Effector memory CD8-positive, alpha-beta T cell (primary cell): ENCODE measurements around the gene CHST3.

Source experiments
- ATAC-seq: fragments of 150-1000 bp; cut with Tn5 transposase; replicated peaks from 2 replicates; pipeline ENCODE4 v1.10.0; 2021; ENCODE audit warnings: mild to moderate bottlenecking, moderate library complexity
- DNase-seq, 3 experiments: peaks; one replicate each; pipeline ENCODE4 v3.0.0; 2021
- H3K27ac Mint-ChIP-seq, 2 donors: one replicate each; pipeline ENCODE4 v1.8.0; 2022; ENCODE audit warnings: mild to moderate bottlenecking in 2 of 2, mixed read lengths in 2 of 2, moderate library complexity in 2 of 2
- H3K27me3 Mint-ChIP-seq, 2 donors: one replicate each; pipeline ENCODE4 v1.8.0; 2022; ENCODE audit warnings: mixed read lengths in 2 of 2
- H3K36me3 Mint-ChIP-seq: one replicate; pipeline ENCODE4 v1.8.0; 2022; ENCODE audit warnings: mild to moderate bottlenecking, moderate library complexity, mixed read lengths; ENCODE audit not compliant: insufficient read depth
- H3K4me1 Mint-ChIP-seq, 2 donors: one replicate each; pipeline ENCODE4 v1.8.0; 2022; ENCODE audit warnings: low read depth in 2 of 2, mixed read lengths in 2 of 2
- H3K4me3 Mint-ChIP-seq, 2 donors: one replicate each; pipeline ENCODE4 v1.8.0; 2022; ENCODE audit warnings: mild to moderate bottlenecking in 2 of 2, mixed read lengths in 2 of 2, moderate library complexity in 2 of 2
- H3K9me3 Mint-ChIP-seq, 2 donors: one replicate each; pipeline ENCODE4 v1.8.0; 2022; ENCODE audit warnings: mixed read lengths in 2 of 2

The CHST3 gene

DNA sequence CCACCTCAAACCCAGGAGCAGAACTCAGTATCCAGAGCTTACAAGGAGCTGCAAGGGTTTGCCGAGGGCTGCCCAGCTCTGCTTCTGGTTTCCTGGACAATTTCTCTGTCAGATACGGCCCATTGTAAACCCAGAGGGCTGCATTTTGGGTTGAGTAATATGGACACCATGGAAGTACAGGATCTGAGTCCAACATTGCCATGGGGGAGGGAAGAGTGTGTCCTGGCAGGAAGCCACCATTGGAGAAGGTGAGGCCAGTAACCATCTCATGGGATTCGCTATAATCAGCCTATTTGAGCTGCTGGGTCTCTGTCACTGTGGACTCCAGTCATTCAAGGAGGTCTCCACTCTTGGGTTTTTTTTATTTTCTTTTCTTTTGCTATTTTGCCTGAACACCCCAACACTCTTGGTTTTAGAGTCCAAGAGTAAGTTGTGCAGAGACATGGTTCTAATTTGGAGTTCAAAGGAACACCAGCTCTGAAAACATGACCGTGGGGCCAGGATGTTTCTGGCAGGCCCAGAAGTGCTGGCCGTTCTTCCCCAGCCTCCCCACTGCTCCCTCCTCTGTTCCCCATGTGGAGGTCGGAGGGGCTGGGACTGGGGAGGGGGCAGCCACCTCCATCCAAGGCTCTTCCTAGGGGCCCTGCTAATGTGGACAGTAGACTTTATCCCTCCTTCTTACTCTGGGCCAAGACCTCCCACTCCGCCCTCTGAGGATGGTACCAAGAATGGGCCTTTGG is 46.2 kb downstream of the CHST3 start:
- H3K4me1 Mint-ChIP-seq = peaks cover 0 to 2% of the 10 kb centered on the region in 2 donors
- no peak overlapping the region for H3K4me3 Mint-ChIP-seq
- no peaks in the 10 kb centered on the region for H3K36me3 Mint-ChIP-seq
- H3K27ac Mint-ChIP-seq = no peak overlapping the region
- peaks cover 0 to 12% of the 10 kb centered on the region in 2 donors for H3K27me3 Mint-ChIP-seq
- DNase-seq (no peak), ATAC-seq (no peak)
- no peaks in the 10 kb centered on the region for H3K9me3 Mint-ChIP-seq

- peaks cover 0 to 2% of the 10 kb centered on the region in 2 donors for H3K4me1 Mint-ChIP-seq
- no peak overlapping the region for H3K27ac Mint-ChIP-seq
- no peaks in the 10 kb centered on the region for H3K36me3 Mint-ChIP-seq
- H3K27me3 Mint-ChIP-seq = peaks cover 0 to 16% of the 10 kb centered on the region in 2 donors
- no peaks in the 10 kb centered on the region for H3K9me3 Mint-ChIP-seq
- no peak for ATAC-seq
- no peak for DNase-seq
- no peak overlapping the region for H3K4me3 Mint-ChIP-seq
These were observed 46.8 kb downstream of the CHST3 start for GRCh38 chr10:72011016-72011415.

DNA sequence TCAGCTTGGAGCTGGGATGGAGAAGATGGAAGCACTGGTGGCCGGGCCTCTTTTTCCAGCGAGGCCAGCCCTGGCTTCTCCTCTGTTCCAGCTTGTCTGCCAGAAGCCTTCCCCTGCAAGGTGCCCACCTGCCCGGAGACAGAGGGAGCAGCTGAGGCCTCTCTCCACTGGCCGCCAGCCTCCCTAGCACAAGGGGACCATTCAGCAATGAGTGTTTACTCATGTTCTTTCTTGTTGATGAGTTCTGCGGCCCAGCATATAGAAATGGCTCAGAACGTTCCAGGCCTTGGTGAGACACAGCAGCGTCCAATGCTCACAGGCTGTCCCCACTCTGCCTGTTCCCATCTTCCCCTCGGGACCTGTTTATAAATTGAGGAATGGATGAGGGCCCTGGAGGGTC is 47.3 kb downstream of the CHST3 start:
- no peaks in the 10 kb centered on the region for H3K36me3 Mint-ChIP-seq
- H3K27me3 Mint-ChIP-seq = peaks cover 0 to 20% of the 10 kb centered on the region in 2 donors

DNA sequence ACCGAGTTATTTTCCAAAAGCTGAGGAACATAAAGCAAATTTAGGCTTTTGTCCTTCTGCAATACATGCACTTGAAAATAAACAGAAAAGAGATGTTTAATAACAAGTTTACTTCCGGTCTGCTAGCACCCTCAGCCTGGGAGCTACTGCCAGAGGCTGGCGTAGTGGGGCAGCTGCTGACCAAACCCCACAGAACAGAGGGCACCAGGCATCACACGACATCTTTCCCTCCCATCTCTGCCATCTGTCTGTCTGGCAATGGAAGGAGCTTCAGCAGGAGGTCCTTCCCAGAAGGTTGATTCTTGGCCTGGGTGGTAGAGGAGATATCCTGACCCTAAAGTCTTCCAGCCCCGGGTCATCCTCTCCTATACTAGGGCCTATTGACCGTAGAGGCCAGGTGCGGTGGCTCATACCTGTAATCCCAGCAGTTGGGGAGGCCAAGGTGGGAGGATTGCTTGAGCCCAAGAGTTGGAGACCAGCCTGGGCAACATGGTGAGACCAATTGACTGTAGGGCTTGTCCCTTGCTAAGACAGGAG is 47.8 kb downstream of the CHST3 start:
- Mint-ChIP-seq H3K27me3 (peaks cover 0 to 26% of the 10 kb centered on the region in 2 donors), H3K4me1 (peaks cover 0 to 2% of the 10 kb centered on the region in 2 donors), H3K9me3 (no peaks in the 10 kb centered on the region), H3K27ac (no peak overlapping the region), H3K36me3 (no peaks in the 10 kb centered on the region), H3K4me3 (no peak overlapping the region)
- ATAC-seq = no peak
- no peak for DNase-seq

More for the DNA sequence above, 47.3 kb downstream of the CHST3 start:
- Mint-ChIP-seq H3K9me3 (no peaks in the 10 kb centered on the region), H3K4me1 (peaks cover 0 to 2% of the 10 kb centered on the region in 2 donors), H3K27ac (no peak overlapping the region), H3K4me3 (no peak overlapping the region)
- ATAC-seq (no peak), DNase-seq (no peak)

GRCh38 chr10:72012796-72013195 is 48.6 kb downstream of the CHST3 start:
- Mint-ChIP-seq H3K9me3 (no peaks in the 10 kb centered on the region), H3K27me3 (peaks cover 0 to 32% of the 10 kb centered on the region in 2 donors), H3K4me3 (no peak overlapping the region), H3K4me1 (peaks cover 0 to 2% of the 10 kb centered on the region in 2 donors), H3K36me3 (no peaks in the 10 kb centered on the region), H3K27ac (no peak overlapping the region)
- ATAC-seq = no peak
- no peak for DNase-seq

DNA sequence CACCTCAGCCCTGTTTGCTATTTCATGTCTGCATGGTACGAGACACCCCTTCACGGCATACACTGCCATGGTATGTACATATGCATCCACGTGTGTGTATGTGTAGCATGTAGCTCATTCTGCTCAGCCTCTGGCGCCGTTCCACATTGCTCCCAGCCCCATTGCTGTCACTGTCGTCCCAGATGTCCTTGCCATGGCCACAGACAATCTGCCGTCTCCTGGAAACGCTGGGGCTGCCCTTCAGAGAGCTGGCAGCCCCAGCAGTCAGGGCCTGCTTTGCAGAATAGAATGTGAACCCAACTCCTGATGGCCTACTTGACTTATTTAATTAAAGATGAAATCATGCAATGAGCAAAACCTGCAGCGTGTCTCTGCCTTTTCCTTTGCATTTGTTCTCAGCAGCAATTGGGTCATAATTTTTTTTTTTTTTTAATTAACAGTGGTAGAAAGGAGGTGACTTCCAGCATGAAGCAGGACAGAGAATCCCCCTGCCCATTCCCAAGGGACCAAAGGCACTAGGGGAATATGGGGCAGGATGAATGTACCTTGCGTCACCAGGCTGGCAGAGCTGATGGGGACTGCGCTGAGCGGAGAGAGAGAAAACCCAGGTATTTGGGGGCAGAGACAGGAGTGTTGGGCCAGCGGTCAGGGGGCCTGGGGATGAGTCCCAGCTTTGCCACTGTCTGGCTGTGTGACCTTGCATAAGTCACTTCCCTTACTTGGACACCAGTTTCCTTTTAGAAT is 49.2 kb downstream of the CHST3 start:
- no peak overlapping the region for H3K4me3 Mint-ChIP-seq

DNA sequence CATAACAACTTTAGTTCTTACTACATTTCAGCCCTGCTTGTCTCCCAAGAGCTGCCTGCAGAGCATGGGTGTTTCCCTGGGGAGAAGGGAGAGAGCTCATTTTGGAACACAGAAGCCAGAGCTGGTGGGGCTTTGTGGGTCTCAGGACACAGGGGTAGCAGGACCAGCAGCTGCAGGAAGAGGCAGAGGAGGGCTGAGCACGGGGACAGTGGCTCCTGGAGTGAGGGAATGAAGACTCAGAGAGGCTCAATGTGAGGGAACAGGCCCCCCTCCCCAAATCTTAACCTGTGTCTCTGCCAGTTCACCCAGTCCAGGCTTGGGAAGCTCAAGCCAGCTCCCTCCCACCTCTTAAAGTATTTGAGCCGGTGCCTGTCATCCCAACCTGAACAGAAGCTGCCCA is 50.0 kb downstream of the CHST3 start:
- H3K36me3 Mint-ChIP-seq = no peaks in the 10 kb centered on the region
- H3K4me1 Mint-ChIP-seq = peaks cover 0 to 2% of the 10 kb centered on the region in 2 donors
- ATAC-seq = no peak
- no peak overlapping the region for H3K27ac Mint-ChIP-seq
- H3K4me3 Mint-ChIP-seq = no peak overlapping the region
- H3K27me3 Mint-ChIP-seq = peaks cover 8 to 41% of the 10 kb centered on the region in 2 donors
- no peak for DNase-seq
- no peaks in the 10 kb centered on the region for H3K9me3 Mint-ChIP-seq

More for the DNA sequence above, 49.2 kb downstream of the CHST3 start:
- ATAC-seq = no peak
- H3K4me1 Mint-ChIP-seq = peaks cover 0 to 2% of the 10 kb centered on the region in 2 donors
- no peaks in the 10 kb centered on the region for H3K36me3 Mint-ChIP-seq
- H3K27me3 Mint-ChIP-seq = peaks cover 5 to 37% of the 10 kb centered on the region in 2 donors
- H3K9me3 Mint-ChIP-seq = no peaks in the 10 kb centered on the region
- DNase-seq = no peak
- H3K27ac Mint-ChIP-seq = no peak overlapping the region

DNA sequence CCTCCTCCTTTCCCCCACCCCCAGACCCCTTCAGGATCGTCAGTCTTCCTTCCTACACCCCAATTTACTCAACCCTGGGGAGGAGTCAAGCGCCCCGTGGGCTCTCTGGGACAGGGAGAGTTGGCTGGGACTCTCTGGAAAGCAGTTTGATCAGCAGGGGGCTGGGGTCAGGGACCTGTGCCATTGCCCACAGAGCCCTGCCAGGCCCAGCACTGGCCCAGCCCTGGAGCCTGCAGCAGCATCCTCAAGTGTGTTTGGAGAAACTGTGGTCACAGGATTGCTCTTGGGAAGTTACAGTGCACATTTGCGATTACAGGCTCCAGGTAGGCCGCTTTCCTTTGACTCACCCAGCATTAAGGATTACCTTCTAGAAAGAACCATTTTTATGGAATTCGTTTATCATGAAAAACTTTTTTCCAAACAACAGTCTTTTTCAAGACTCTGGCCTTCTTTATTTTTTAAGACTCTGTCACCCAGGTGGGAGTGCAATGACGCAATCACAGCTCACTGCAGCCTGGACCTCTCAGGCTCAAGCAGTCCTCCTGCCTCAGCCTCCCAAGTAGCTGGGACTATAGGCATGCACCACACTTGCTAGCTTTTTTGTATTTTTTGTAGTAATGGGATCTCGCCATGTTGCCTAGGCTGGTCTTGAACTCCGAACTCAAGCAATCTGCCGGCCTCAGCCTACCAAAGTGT is 50.7 kb downstream of the CHST3 start:
- no peak for DNase-seq
- H3K4me3 Mint-ChIP-seq = no peak overlapping the region

GRCh38 chr10:72015841-72016240 is 51.6 kb downstream of the CHST3 start:
- Mint-ChIP-seq H3K4me3 (no peak overlapping the region), H3K4me1 (peaks cover under 1 to 2% of the 10 kb centered on the region in 2 donors), H3K27me3 (peaks cover 8 to 41% of the 10 kb centered on the region in 2 donors), H3K36me3 (no peaks in the 10 kb centered on the region), H3K27ac (no peak overlapping the region), H3K9me3 (no peaks in the 10 kb centered on the region)
- no peak for ATAC-seq
- DNase-seq = no peak

More for the DNA sequence above, 50.7 kb downstream of the CHST3 start:
- no peaks in the 10 kb centered on the region for H3K9me3 Mint-ChIP-seq
- peaks cover 8 to 41% of the 10 kb centered on the region in 2 donors for H3K27me3 Mint-ChIP-seq
- no peak for ATAC-seq
- H3K4me1 Mint-ChIP-seq = peaks cover 0 to 2% of the 10 kb centered on the region in 2 donors
- no peak overlapping the region for H3K27ac Mint-ChIP-seq
- H3K36me3 Mint-ChIP-seq = no peaks in the 10 kb centered on the region

- H3K9me3 Mint-ChIP-seq = no peaks in the 10 kb centered on the region
These were observed 52.6 kb downstream of the CHST3 start for GRCh38 chr10:72016608-72017300.

GRCh38 chr10:72019085-72019876 is 55.1 kb downstream of the CHST3 start:
- Mint-ChIP-seq H3K27ac (no peak overlapping the region), H3K4me1 (peaks cover 4 to 5% of the 10 kb centered on the region in 2 donors), H3K4me3 (no peak overlapping the region), H3K27me3 (peaks cover 14 to 31% of the 10 kb centered on the region in 2 donors), H3K36me3 (no peaks in the 10 kb centered on the region), H3K9me3 (no peaks in the 10 kb centered on the region)
- DNase-seq (no peak), ATAC-seq (no peak)

More at GRCh38 chr10:72016608-72017300, 52.6 kb downstream of the CHST3 start:
- H3K4me3 Mint-ChIP-seq = no peak overlapping the region
- H3K36me3 Mint-ChIP-seq = no peaks in the 10 kb centered on the region
- no peak overlapping the region for H3K27ac Mint-ChIP-seq
- ATAC-seq (no peak), DNase-seq (no peak)
- peaks cover 4 to 5% of the 10 kb centered on the region in 2 donors for H3K4me1 Mint-ChIP-seq
- peaks cover 14 to 41% of the 10 kb centered on the region in 2 donors for H3K27me3 Mint-ChIP-seq
